ES-I3 (cell line): Measurements from ENCODE around the gene RAPGEF4.

Source experiments
- H3K36me3 ChIP-seq: 2 replicates; pipeline ENCODE4 v1.6.1; 2013; ENCODE audit warnings: mild to moderate bottlenecking, low read length, control low read depth, moderate library complexity; ENCODE audit not compliant: insufficient read depth
- H3K4me1 ChIP-seq: 2 replicates; pipeline ENCODE4 v1.6.1; 2013; ENCODE audit warnings: mild to moderate bottlenecking, control low read depth, low read length; ENCODE audit not compliant: insufficient read depth
- H3K9ac ChIP-seq: 2 replicates; pipeline ENCODE4 v1.6.1; 2013; ENCODE audit warnings: low read depth, mild to moderate bottlenecking, low read length, moderate library complexity
- H3K9me3 ChIP-seq: 2 replicates; pipeline ENCODE4 v1.6.1; 2013; ENCODE audit warnings: mild to moderate bottlenecking, low read length, moderate library complexity; ENCODE audit not compliant: control insufficient read depth, insufficient read depth

RAPGEF4 gene

DNA sequence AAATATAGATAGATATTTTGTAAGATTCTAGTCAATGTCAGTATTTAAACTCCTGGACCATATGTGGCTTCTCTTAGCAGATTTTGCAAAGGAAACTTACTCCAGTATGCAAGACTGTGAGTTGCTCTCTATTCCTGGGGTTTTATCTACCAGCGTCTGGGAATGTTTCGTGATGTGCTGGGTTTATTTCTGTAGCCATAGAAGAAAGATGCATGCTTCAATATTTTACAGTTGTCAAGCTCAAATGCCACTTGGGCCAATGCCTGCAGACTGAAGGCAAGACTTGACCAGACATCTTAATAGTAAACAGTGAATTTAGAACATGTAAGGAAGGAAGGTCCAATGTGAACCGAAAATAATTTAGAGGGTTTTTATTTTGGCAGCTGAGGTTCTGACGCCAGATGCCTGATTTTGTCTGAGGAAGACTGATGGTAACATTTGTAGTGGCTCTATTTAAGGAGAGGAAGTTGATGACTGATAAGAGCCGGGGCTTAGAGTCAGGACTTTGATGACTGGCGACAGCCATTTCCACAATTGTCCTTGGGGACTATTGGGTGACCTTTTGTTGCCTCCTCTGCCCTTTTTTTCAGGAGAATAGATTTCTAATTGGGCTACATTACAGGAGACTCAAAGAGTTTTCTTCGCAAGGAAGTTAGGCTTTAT, 154.3 kb downstream of the RAPGEF4 start:
- Histone ChIP-seq H3K9ac (no peak overlapping the region), H3K36me3 (no peaks in the 10 kb centered on the region), H3K9me3 (no peaks in the 10 kb centered on the region), H3K4me1 (no peaks in the 10 kb centered on the region)

GRCh38 chr2:172893111-172893510, 157.5 kb downstream of the RAPGEF4 start:
- H3K4me1 ChIP-seq: no peaks in the 10 kb centered on the region
- H3K9ac ChIP-seq: no peak overlapping the region
- no peaks in the 10 kb centered on the region for H3K36me3 ChIP-seq
- no peaks in the 10 kb centered on the region for H3K9me3 ChIP-seq

DNA sequence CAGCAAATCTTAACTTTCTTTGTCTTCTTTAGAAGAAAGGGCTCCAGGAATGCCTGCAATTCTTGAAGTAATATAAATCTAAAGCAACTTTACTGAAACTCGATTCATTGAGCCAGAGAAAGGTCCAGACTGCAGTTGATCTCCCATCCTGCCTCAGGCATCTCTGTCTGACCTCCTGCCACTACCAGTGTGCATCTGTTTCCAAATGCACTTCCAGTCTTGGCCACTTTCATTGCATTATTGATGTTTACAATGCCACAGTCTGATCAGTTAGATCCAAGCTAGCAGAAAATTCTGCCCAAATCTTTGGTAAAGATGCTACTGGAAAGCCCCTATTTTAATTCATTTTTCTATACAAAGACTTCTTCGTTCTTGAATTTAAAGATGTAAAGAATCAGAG, 158.0 kb downstream of the RAPGEF4 start:
- Histone ChIP-seq H3K4me1 (no peaks in the 10 kb centered on the region), H3K36me3 (no peaks in the 10 kb centered on the region), H3K9me3 (no peaks in the 10 kb centered on the region), H3K9ac (no peak overlapping the region)

DNA sequence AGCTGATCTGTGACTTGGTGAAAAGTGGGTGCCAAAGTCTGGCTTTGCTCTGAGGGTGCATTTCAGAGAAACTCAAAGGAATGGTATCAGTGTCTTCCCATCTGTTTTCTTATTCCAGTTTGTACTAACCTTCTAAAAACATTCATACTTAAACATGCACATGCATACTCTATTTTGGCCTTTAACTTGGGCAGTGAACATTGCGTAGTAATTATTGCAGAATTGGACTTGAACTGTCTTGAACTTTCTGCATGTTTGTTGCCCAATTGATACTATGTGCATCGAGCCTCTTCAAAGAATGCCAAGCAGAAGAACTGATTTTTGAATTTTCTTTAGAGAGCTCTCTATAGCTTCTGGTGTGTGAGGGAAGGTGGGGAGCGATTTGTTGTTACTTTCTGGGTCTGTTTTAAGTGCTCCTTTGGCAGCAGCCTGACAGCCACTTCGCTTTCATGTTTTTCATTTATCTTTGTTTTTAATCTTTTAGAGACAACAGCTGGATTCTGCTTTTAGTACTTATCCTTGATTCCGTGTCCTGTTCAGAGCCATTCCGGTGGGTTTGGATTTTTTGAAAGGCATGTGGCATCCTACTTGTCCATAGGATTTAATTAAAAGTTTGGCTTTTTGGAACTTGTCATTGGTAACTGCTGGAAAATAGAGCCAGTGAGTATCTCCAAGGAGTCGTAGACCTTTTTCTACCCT, 159.2 kb downstream of the RAPGEF4 start:
- Histone ChIP-seq H3K4me1 (no peaks in the 10 kb centered on the region), H3K36me3 (no peaks in the 10 kb centered on the region), H3K9me3 (no peaks in the 10 kb centered on the region), H3K9ac (no peak overlapping the region)

- Histone ChIP-seq H3K9ac (no peak overlapping the region), H3K4me1 (no peaks in the 10 kb centered on the region), H3K9me3 (no peaks in the 10 kb centered on the region), H3K36me3 (no peaks in the 10 kb centered on the region)
These were observed 161.0 kb downstream of the RAPGEF4 start for GRCh38 chr2:172896661-172897081.

DNA sequence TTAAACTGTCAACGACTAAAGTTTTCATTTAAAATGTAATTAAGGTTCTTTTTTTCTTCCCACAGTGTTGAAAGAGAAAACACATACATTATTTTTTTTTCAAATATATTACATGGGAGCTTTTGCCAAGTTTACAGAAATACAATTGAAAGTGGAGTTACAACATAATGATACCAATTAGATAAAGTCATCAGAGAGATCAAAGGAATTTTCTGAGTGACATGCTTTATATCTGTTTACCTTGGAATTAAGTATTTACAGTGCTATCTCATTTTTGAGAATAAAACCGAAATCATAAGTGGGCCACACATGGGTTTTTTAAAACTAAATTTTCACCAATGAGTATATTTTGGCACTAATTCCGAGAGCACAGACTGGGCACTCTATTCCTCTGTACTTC, 165.2 kb downstream of the RAPGEF4 start:
- no peak overlapping the region for H3K9ac ChIP-seq
- H3K9me3 ChIP-seq: no peaks in the 10 kb centered on the region
- no peaks in the 10 kb centered on the region for H3K36me3 ChIP-seq
- H3K4me1 ChIP-seq: no peaks in the 10 kb centered on the region

DNA sequence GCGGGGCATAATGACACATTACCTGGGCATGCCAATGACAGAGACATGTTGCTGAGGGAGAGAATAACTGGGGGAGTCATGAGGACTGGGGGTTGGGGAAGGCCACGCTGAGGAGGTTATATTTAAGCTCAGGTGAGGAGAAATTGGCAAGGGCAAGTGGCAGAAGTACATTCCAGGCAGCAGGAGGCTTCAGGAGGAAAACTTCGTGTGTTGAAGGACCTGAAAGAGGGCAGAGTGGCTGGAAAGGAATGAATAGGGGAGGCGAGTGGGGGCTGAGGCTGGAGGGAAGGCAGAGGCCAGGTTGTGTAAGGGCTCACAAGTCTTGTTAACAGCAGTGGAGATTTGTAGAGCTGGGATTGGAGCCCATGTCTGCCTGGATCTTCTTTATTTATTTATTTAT, 166.3 kb downstream of the RAPGEF4 start:
- no peaks in the 10 kb centered on the region for H3K36me3 ChIP-seq
- H3K9ac ChIP-seq: no peak overlapping the region
- H3K4me1 ChIP-seq: peaks cover 6% of the 10 kb centered on the region; the same call in 1 of the 2 replicates
- H3K9me3 ChIP-seq: no peaks in the 10 kb centered on the region

DNA sequence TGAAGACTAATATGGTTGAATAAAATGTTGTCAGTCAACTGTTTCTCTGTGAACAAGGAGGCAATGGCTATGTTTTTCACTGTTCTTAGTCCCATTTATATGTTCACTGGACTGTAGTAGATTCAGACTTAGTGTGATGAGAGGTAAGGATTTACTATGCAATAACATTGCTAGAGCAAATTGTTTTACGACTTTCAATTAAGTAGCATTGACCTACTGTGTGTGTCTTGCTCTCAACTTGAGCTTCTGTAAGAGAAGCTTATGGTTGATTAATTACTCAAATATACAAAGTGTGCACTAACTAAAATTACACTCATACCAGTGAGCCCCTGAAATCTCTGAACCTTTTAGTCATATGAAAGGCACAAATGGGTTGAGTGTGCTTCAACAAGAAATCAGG, 168.6 kb downstream of the RAPGEF4 start:
- Histone ChIP-seq H3K9ac (no peak overlapping the region), H3K4me1 (peaks cover 6% of the 10 kb centered on the region; the same call in 1 of the 2 replicates), H3K36me3 (no peaks in the 10 kb centered on the region), H3K9me3 (no peaks in the 10 kb centered on the region)

GRCh38 chr2:172905937-172906811, 170.5 kb downstream of the RAPGEF4 start:
- Histone ChIP-seq H3K36me3 (no peaks in the 10 kb centered on the region), H3K4me1 (peaks cover 6% of the 10 kb centered on the region; the same call in 1 of the 2 replicates), H3K9me3 (no peaks in the 10 kb centered on the region), H3K9ac (no peak overlapping the region)

DNA sequence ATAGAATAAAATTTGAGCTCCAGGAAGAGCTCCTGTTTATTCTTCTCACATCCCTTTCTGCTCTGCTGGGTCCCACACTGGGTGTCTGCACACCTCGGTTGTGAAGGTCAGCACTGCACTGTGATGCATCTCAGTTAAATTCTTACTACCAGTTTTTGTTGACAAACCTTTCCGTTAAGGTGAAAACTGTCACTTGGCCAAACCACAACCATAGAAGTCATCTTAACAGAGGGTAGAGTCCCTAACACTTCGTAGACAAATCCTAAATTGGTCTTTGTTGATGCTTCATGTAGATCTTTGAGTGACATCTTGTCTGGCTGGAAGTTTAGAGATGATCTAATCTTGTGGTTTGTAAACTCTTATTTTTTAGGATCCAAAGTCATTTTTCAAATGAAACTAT, 172.6 kb downstream of the RAPGEF4 start:
- peaks cover 6% of the 10 kb centered on the region; the same call in 1 of the 2 replicates for H3K4me1 ChIP-seq
- H3K9ac ChIP-seq: no peak overlapping the region
- no peaks in the 10 kb centered on the region for H3K36me3 ChIP-seq
- H3K9me3 ChIP-seq: no peaks in the 10 kb centered on the region

DNA sequence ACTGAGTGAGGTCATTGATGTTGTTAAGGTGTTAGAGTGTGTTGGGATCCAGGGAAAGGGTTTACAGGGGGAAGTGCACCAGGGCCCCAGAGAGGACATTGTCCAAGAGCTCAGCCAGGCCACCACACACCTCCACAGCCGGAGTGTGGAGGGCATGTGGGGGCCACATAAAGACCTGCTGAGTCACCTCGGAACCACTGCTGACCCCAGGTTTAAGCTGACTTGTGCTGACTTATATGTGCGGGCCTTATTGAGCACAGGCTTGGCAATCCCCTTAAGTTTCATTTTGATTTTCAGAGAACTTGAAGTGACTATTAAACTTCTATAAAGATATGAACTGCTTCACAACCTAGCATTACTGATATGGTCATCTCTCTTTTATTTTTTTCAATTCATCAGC, 173.8 kb downstream of the RAPGEF4 start:
- H3K4me1 ChIP-seq: peaks cover 6% of the 10 kb centered on the region; the same call in 1 of the 2 replicates

DNA sequence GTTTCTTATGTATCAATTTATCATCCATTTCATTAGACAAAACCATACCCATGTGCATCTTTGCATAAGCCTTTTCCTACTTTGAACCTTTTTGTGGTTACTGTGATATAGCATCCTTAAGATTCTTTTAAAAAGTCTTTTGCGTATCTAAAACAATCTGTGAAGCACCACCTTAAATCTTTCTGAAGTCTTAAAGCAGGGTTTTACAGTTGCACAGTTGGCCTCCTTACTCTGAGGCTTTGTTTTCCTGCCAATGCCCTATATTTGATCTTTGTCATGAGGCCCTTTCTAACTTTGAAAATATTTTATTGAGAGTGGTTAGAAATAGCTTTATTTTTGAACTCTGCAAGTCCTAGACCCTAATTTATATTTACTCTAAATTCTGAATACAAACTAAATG, 176.6 kb downstream of the RAPGEF4 start:
- H3K9me3 ChIP-seq: no peaks in the 10 kb centered on the region
- no peaks in the 10 kb centered on the region for H3K36me3 ChIP-seq
- no peak overlapping the region for H3K9ac ChIP-seq
- H3K4me1 ChIP-seq: no peaks in the 10 kb centered on the region

More for the DNA sequence above, 173.8 kb downstream of the RAPGEF4 start:
- no peak overlapping the region for H3K9ac ChIP-seq
- H3K36me3 ChIP-seq: no peaks in the 10 kb centered on the region
- H3K9me3 ChIP-seq: no peaks in the 10 kb centered on the region

DNA sequence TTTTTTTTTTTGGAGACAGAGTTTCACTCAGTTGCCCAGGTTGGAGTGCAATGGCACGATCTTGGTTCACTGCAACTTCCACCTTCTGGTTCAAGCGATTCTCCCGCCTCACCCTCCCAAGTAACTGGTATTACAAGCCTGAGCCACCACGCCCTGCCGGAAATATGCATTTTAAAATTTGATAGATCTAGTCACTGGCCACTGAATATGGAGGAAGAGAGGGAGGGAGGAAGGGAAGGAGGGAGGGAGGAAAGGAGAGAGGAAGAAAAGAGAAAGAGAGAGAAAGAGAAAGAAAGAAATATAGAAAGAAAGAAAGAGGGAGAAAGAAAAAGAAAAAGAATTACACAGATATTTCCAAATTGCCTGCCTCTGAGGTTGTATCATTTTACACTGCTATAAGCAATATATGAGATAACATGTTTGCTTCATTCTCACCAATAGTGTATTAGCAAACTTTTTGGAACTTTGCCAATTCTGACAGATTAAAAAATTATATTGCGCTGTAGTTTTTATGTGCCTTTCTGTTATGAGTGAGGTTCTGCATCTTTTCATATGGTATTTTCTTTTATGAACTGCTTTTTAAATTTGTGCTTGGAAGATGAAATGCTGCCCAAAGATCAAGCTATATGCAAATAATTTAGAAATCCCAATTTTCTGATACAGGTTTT, 178.8 kb downstream of the RAPGEF4 start:
- no peak overlapping the region for H3K9ac ChIP-seq
- H3K4me1 ChIP-seq: no peaks in the 10 kb centered on the region
- no peaks in the 10 kb centered on the region for H3K9me3 ChIP-seq
- no peaks in the 10 kb centered on the region for H3K36me3 ChIP-seq

- H3K4me1 ChIP-seq: 0 out of 2 replicates have a peak, but pooled peaks cover 5% of the 10 kb centered on the region
- no peaks in the 10 kb centered on the region for H3K9me3 ChIP-seq
- H3K36me3 ChIP-seq: no peaks in the 10 kb centered on the region
- H3K9ac ChIP-seq: no peak overlapping the region
These were observed 182.1 kb downstream of the RAPGEF4 start for GRCh38 chr2:172917716-172918115.
